Tibial nerve (tissue), 4 donors: ENCODE data around the gene RGS7.

Source experiments
- EP300 ChIP-seq, 2 donors: sonication (generic); formaldehyde crosslinking; IDR thresholded peaks; one replicate each; pipeline ENCODE4 v1.6.1; 2017; ENCODE audit warnings: antibody characterized with exemption in 2 of 2, mild to moderate bottlenecking in 1 of 2
- POLR2A ChIP-seq, 2 donors: fragments of 450-650 bp; IDR thresholded peaks; one replicate each; pipeline ENCODE4 v1.6.1; 2017; ENCODE audit warnings: antibody characterized with exemption in 2 of 2, mild to moderate bottlenecking in 2 of 2, moderate library complexity in 2 of 2
- TF ChIP-seq, protein P1 (sequence below), 5 experiments: fragments of 200-600 bp in 3 of 5; fragments of 450-650 bp in 2 of 5; sonication (generic) in 3 of 5; IDR thresholded peaks; one replicate each; pipeline ENCODE4 v1.5.1; 2016 to 2019; ENCODE audit warnings: antibody characterized with exemption in 5 of 5, mild to moderate bottlenecking in 3 of 5, moderate library complexity in 2 of 5

DNA sequence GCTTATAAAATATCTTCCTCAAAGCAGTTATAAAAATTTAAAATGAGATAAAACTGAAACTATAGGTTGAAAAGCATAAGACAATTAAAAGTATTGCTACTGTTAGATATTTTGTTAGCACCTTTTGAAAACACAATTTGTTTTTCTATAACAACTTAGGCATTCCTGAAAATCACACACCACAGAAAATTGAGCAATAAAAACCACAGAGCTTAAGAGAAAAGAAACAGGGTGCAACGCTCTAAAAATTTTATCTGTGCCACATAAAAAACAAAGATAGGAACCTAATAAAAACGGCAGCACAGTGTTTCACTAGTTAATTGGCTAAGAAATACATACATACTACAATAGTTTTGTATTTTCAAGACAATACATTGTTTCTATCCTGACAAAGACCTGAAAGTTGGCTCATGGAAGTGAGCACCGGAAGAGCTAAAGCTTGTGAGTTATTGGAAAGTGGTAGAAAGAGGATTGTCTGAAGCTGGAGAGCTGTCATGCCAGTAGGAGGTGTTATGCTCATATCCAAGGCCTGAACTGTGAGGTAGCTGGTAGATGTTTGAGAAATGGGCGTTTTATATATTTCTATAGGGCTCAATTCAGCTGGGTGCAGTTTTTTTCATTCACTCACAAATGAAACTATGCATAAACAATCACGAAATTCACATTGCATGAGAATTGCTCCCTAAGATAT lies 45.8 kb downstream of the RGS7 start:
- TF ChIP-seq EP300 (IDR thresholded peaks at IDR 0.05) (no peak), POLR2A (IDR thresholded peaks at IDR 0.05) (no peak)
- TF ChIP-seq, protein P1, sequence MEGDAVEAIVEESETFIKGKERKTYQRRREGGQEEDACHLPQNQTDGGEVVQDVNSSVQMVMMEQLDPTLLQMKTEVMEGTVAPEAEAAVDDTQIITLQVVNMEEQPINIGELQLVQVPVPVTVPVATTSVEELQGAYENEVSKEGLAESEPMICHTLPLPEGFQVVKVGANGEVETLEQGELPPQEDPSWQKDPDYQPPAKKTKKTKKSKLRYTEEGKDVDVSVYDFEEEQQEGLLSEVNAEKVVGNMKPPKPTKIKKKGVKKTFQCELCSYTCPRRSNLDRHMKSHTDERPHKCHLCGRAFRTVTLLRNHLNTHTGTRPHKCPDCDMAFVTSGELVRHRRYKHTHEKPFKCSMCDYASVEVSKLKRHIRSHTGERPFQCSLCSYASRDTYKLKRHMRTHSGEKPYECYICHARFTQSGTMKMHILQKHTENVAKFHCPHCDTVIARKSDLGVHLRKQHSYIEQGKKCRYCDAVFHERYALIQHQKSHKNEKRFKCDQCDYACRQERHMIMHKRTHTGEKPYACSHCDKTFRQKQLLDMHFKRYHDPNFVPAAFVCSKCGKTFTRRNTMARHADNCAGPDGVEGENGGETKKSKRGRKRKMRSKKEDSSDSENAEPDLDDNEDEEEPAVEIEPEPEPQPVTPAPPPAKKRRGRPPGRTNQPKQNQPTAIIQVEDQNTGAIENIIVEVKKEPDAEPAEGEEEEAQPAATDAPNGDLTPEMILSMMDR (IDR thresholded peaks at IDR 0.05) = no peak
